AG09319 (cell line): Measurements from ENCODE around the gene SNRNP48.

Experiments used
- DNase-seq: peaks from one replicate; pipeline ENCODE4 v3.0.0-alpha.2; 2010; ENCODE audit warnings: low read depth; ENCODE audit errors: extremely low read depth
- CTCF ChIP-seq: IDR thresholded peaks from 2 replicates; pipeline ENCODE4 v1.5.1; 2011; ENCODE audit warnings: low read depth, mild to moderate bottlenecking, inconsistent platforms, low read length, moderate library complexity

Gene SNRNP48

GRCh38 chr6:7550433-7550801, 39.6 kb upstream of the SNRNP48 start:
- TF ChIP-seq CTCF, result no peak
- DNase-seq, result no peak

GRCh38 chr6:7554533-7555275, 35.3 kb upstream of the SNRNP48 start:
- DNase-seq, result no peak
- no peak for TF ChIP-seq CTCF

- TF ChIP-seq CTCF, result no peak
Measured at GRCh38 chr6:7555671-7556070, 34.3 kb upstream of the SNRNP48 start.

GRCh38 chr6:7556394-7557106, 33.4 kb upstream of the SNRNP48 start:
- no peak for DNase-seq
- no peak for TF ChIP-seq CTCF

More at GRCh38 chr6:7555671-7556070, 34.3 kb upstream of the SNRNP48 start:
- no peak for DNase-seq

GRCh38 chr6:7557652-7558051, 32.3 kb upstream of the SNRNP48 start:
- DNase-seq, result no peak
- TF ChIP-seq CTCF, result no peak

GRCh38 chr6:7558781-7559180, 31.2 kb upstream of the SNRNP48 start:
- DNase-seq, result no peak
- TF ChIP-seq CTCF, result no peak

GRCh38 chr6:7559196-7559595, 30.8 kb upstream of the SNRNP48 start:
- no peak for DNase-seq
- TF ChIP-seq CTCF, result no peak
